ENCODE results near the gene CD86.

- TF ChIP-seq CTCF (IDR thresholded peaks at IDR 0.05) = no peak
- TF ChIP-seq POLR2A (IDR thresholded peaks at IDR 0.05) = no peak
Measured at GRCh38 chr3:122151480-122151879, 96.3 kb downstream of the CD86 start.
